Lung (tissue), 12 donors: Measurements from ENCODE around the gene TSPYL6. TPM values are rescaled to one million over a fixed set of nuclear protein-coding genes. Genes with fewer than 3 reads are reported as not detected.

ENCODE experiments used
- ATAC-seq: fragments of 200-7000 bp; cut with Tn5 transposase; one replicate; pipeline ENCODE4 v1.9.1; 2020; ENCODE audit warnings: moderate number of reproducible peaks; ENCODE audit not compliant: insufficient read depth, low FRiP score
- DNase-seq, 3 donors: peaks; one replicate each; pipeline ENCODE4 v3.0.0-alpha.2; 2013 to 2017
- H3K27ac ChIP-seq, 2 donors: one replicate each; pipeline ENCODE4 v1.5.1; 2013; ENCODE audit warnings: mild to moderate bottlenecking in 2 of 2, moderate library complexity in 2 of 2, control low read depth in 1 of 2, inconsistent platforms in 1 of 2, low read depth in 1 of 2, low read length in 1 of 2
- H3K27me3 ChIP-seq, 3 donors: one replicate each; pipeline ENCODE4 v1.5.1; 2013; ENCODE audit warnings: low read length in 2 of 3; ENCODE audit not compliant: control insufficient read depth in 3 of 3, insufficient read depth in 3 of 3
- H3K36me3 ChIP-seq, 4 donors: one replicate each; pipeline ENCODE4 v1.5.1; 2013; ENCODE audit warnings: low read length in 4 of 4, mild to moderate bottlenecking in 1 of 4, moderate library complexity in 1 of 4; ENCODE audit not compliant: control insufficient read depth in 4 of 4, insufficient read depth in 4 of 4
- H3K4me1 ChIP-seq, 5 donors: one replicate each; pipeline ENCODE4 v1.5.1; 2013; ENCODE audit warnings: low read length in 5 of 5, mild to moderate bottlenecking in 2 of 5, moderate library complexity in 1 of 5; ENCODE audit not compliant: control insufficient read depth in 5 of 5, insufficient read depth in 5 of 5
- H3K4me3 ChIP-seq: one replicate; pipeline ENCODE4 v1.5.1; 2013; ENCODE audit warnings: mild to moderate bottlenecking, control low read depth, moderate library complexity
- H3K9ac ChIP-seq, 2 donors: one replicate each; pipeline ENCODE4 v1.5.1; 2013; ENCODE audit warnings: low read length in 2 of 2, control low read depth in 1 of 2; ENCODE audit not compliant: insufficient read depth in 1 of 2
- H3K9me3 ChIP-seq, 4 donors: one replicate each; pipeline ENCODE4 v1.5.1; 2013; ENCODE audit warnings: low read length in 3 of 4, mild to moderate bottlenecking in 1 of 4, moderate library complexity in 1 of 4; ENCODE audit not compliant: control insufficient read depth in 4 of 4, insufficient read depth in 3 of 4
- WGBS, 2 donors: extraction: QIAGEN DNeasy Blood & Tissue Kit; methylation state at CpG; one replicate each; pipeline ENCODE4 v1.1.7; 2013; 5-methylcytosine and 5-hydroxymethylcytosine counted together
- polyA plus RNA-seq, 2 donors: library from polyadenylated mRNA; stranded (reverse); fragments of 200-250 nt; gene quantifications; one replicate each; pipeline ENCODE4 v1.2.1, GENCODE V29; 2013
- total RNA-seq, 2 donors: library from RNA; depleted of rRNA in 1 of 2; stranded (reverse); fragments of >200 nt in 1 of 2; gene quantifications; one replicate each; pipeline ENCODE4 v1.2.1, GENCODE V29; 2014 to 2021
- TF ChIP-seq, protein P1 (sequence below): IDR thresholded peaks from 2 replicates; pipeline ENCODE4 v1.5.1; 2012; ENCODE audit warnings: mild to moderate bottlenecking; ENCODE audit errors: control extremely low read depth, extremely low read depth
- donor health status: control.
- donor health status: control.
- donor health status: Bipolar disorder and iron deficiency.
- donor health status: healthy.
- donor health status: DM: yes; HTN: yes; CAD: no.

Gene TSPYL6
- total and polyA plus RNA-seq, 4 donors = 0.20 TPM; not detected in 3

DNA sequence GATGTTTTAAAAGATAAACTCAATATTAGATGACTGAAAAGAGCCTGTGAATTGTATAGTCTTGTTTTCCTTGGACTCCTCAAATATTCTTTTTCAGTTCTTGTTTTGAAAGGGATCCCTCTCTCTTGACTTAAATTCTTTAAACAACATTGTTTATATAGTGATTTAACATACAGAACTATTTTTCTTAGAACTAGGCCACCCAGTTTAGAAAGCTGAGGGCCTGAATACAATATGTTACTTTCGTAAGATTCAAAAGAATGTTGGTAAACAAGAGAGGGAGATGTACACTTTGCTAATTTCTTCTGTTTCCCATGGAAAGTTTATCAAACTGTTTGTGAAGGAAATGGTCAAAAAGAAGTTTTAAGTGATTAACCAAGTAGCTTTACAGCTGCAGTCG, 5.5 kb upstream of the TSPYL6 start:
- Histone ChIP-seq H3K4me1 (peaks cover 0 to 23% (median 0%) of the 10 kb centered on the region in 5 donors), H3K9ac (peak overlapping the region in 1 of 2 donors; percentile 62), H3K27me3 (no peaks in the 10 kb centered on the region), H3K27ac (no peak overlapping the region), H3K9me3 (peaks cover 0 to 4% (median 1%) of the 10 kb centered on the region in 4 donors), H3K4me3 (no peak overlapping the region), H3K36me3 (no peaks in the 10 kb centered on the region)
- TF ChIP-seq, protein P1, sequence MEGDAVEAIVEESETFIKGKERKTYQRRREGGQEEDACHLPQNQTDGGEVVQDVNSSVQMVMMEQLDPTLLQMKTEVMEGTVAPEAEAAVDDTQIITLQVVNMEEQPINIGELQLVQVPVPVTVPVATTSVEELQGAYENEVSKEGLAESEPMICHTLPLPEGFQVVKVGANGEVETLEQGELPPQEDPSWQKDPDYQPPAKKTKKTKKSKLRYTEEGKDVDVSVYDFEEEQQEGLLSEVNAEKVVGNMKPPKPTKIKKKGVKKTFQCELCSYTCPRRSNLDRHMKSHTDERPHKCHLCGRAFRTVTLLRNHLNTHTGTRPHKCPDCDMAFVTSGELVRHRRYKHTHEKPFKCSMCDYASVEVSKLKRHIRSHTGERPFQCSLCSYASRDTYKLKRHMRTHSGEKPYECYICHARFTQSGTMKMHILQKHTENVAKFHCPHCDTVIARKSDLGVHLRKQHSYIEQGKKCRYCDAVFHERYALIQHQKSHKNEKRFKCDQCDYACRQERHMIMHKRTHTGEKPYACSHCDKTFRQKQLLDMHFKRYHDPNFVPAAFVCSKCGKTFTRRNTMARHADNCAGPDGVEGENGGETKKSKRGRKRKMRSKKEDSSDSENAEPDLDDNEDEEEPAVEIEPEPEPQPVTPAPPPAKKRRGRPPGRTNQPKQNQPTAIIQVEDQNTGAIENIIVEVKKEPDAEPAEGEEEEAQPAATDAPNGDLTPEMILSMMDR = no peak
- 50 to 64% methylated on average over 2 of the region's 2 CpGs for WGBS, 2 donors
- DNase-seq = peak in 2 of 3 donors; percentile 75
- ATAC-seq = no peak

GRCh38 chr2:54260241-54260595, 4.2 kb upstream of the TSPYL6 start:
- peaks cover 0 to 4% (median 1%) of the 10 kb centered on the region in 4 donors for H3K9me3 ChIP-seq
- DNase-seq (no peak), ATAC-seq (no peak)
- no peak overlapping the region for H3K4me3 ChIP-seq
- H3K27ac ChIP-seq = no peak overlapping the region
- peaks cover 0 to 23% (median 0%) of the 10 kb centered on the region in 5 donors for H3K4me1 ChIP-seq
- H3K36me3 ChIP-seq = no peaks in the 10 kb centered on the region
- no peaks in the 10 kb centered on the region for H3K27me3 ChIP-seq
- H3K9ac ChIP-seq = no peak overlapping the region
- 94 to 98% methylated on average over 2 of the region's 2 CpGs for WGBS, 2 donors
- TF ChIP-seq, protein P1 = no peak

DNA sequence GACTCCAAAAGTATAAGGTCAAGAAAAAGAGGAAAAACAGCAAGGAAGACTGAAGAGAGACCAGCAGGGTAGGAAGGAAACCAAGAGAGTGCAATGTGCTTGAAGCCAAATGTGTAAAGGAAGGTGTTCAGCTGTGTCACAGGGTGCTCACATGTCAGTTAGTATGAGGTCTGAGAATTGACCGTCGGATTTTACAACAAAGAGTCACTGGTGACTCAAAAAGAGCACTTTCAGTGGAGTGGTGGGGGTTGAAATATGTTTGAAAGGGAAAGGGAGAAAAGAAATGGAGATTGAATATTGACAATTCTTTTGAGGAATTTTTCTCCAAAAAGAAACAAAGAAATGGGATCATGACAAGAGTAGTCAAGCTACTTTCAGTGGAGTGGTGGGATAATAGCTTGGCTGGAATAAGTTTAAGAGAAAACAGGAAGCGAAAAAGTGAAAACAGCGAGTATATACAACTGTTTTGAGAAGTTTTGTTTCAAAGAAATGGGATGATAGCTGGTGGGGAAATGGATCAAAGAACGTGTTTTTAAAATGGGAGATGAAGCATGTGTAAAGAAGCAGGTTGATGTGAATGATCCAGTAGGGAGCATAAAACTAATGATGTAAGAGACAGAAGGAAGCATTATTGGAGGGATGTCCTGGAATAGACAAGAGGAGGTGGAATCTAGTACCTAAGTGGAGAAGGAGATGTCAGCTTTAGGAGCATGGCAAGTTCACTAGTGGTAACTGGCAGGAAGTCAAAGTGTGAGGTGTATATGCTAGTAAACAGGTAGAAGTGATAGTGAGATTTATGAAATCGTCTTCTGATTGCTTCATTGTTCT, 3.6 kb upstream of the TSPYL6 start:
- H3K27ac ChIP-seq = no peak overlapping the region
- no peak overlapping the region for H3K4me3 ChIP-seq
- DNase-seq = no peak
- 83 to 90% methylated on average over 6 of the region's 6 CpGs for WGBS, 2 donors
- H3K36me3 ChIP-seq = no peaks in the 10 kb centered on the region
- peaks cover 0 to 4% (median 1%) of the 10 kb centered on the region in 4 donors for H3K9me3 ChIP-seq
- H3K4me1 ChIP-seq = peaks cover 0 to 23% (median 0%) of the 10 kb centered on the region in 5 donors
- no peaks in the 10 kb centered on the region for H3K27me3 ChIP-seq
- no peak for ATAC-seq
- no peak overlapping the region for H3K9ac ChIP-seq
- TF ChIP-seq, protein P1 = no peak
